Measurements from ENCODE around the gene NT5DC2.
A peak's percentile ranks its signal among the peaks of the same experiment; 100 is the strongest.

Gene NT5DC2

DNA sequence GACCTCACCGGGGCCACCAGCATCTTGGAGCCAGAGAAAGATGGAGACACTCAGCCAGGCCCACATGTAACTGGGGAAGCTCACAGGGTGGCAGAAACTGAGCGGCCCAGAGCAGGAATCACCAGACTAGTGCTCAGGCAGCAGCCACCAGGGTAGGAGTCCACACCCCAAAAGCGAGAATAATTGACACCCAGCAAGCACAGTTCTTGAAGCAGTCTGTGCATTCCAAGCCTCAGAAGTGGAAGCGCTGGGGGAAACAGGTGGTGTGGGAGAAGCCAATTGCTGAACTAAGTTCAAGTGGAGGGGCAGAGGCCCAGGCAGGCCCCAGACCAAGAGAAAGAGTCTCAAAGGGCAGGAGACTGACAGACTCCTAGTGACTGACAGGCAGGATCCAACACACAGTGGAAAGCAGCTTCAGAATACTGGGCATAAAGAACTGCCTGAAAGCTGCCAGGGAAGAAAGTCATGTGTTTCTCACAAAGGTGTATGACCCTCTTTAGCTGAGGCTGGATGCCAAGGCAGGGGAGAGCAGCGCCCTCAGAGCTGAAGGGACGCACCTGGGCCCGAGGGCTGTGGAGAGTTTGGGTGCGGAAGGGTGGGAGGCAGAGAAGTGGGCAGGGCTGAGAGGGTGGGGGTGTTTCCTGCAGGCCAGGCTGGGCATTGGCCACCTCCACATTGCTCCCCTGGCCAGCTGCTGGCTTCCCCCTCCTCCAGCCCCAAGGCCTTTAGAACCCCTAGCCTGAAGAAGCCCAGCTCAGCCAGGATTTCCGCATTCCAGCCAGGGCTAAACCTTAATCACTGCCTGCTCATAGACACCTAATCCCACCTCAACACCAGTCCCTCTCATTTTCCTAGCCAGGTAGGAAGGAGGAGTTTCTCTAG lies 7.7 kb downstream of the NT5DC2 start:
- no peak overlapping the region for H3K4me3 ChIP-seq (ENCODE audit: low read depth, low read length)

DNA sequence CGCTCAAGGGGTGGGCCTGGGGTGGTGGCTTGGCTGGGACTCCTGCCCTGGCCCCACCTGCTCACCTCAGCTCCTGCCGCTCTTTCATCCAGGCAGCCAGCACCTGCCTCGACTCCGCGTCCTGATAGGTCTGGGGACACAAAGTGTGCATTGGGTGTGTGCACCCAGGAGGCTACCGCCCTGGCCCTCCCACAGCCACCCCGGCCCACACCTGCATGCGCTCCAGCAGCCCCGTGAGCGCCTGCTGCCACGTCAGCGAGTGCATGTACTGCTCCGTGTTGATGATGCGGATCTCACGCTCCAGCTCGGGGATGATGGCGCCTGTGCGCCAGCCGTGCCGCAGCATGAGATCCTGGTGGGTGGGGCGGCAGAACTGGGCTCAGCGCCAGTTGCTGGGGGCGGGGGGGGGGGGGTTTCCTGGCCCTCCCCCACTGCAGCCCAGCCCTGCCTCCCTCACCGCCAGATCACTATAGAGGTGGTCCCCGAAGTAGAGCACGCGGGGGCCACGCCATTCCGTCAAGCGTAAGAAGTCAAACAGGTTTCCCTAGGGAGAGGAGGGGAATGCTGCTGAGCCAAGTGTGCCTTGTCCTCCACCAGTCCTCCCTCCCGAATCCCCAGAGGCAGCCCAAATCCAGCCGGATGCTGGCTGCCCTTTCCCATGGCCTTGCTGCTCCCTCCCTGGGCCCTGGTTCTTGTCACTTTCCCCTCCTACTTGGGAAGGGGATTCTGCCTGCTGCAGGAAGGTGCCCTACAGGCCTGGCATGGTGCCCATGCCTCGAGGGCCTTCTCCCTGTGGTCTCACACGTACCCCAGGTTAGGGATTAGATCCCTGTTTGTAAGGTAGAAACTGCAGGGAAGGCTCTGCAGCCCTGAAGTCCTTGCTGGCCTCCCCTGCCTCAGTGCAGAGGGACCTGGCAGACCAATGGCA lies 8.6 kb downstream of the NT5DC2 start:
- H3K4me3 ChIP-seq (ENCODE audit: low read depth, low read length): no peak overlapping the region

DNA sequence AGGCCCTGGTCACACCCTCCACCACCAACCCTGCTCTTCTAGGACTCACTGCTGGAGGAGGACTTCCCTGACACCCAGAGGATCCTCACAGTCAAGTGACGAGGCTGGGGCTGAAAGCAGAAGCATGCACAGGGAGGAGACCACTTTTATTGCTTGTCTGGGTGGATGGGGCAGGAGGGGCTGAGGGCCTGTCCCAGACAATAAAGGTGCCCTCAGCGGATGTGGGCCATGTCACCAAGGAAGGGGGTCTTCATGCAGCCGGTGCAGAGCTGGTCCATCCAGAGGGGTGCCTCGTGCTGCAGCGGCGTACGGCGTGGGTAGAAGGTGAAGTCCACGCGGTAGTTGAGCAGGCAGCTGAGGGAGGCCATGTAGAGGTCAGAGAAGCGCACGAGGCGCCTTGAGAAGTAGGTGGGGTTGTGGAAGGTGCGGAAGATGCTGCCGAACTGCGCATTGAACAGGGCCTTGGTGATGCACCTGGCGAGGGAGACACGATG lies 9.4 kb downstream of the NT5DC2 start:
- no peak overlapping the region for H3K4me3 ChIP-seq (ENCODE audit: low read depth, low read length)

DNA sequence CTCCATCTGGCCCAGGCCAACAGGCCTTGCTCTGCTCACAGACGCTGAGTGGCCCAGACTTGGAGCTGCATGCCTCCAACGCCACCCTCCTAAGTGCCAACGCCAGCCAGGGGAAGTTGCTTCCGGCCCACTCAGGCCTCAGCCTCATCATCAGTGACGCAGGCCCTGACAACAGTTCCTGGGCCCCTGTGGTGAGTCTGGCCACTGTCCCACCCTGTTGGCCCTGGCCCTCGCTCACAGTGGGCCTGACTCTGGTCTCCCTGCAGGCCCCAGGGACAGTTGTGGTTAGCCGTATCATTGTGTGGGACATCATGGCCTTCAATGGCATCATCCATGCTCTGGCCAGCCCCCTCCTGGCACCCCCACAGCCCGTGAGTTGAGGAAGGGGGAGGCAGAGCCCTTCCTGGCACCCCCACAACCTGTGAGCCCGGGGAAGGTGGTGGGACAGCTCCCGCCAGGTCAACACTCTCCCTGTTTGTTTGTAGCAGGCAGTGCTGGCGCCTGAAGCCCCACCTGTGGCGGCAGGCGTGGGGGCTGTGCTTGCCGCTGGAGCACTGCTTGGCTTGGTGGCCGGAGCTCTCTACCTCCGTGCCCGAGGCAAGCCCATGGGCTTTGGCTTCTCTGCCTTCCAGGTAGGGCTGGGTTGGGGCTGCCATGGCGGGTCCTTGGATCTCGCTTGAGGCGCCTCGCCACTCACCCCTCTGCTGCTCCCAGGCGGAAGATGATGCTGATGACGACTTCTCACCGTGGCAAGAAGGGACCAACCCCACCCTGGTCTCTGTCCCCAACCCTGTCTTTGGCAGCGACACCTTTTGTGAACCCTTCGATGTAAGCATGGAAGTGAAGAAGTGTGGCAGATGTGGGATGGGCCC lies 10.0 kb downstream of the NT5DC2 start:
- H3K4me3 ChIP-seq (ENCODE audit: low read depth, low read length): no peak overlapping the region

DNA sequence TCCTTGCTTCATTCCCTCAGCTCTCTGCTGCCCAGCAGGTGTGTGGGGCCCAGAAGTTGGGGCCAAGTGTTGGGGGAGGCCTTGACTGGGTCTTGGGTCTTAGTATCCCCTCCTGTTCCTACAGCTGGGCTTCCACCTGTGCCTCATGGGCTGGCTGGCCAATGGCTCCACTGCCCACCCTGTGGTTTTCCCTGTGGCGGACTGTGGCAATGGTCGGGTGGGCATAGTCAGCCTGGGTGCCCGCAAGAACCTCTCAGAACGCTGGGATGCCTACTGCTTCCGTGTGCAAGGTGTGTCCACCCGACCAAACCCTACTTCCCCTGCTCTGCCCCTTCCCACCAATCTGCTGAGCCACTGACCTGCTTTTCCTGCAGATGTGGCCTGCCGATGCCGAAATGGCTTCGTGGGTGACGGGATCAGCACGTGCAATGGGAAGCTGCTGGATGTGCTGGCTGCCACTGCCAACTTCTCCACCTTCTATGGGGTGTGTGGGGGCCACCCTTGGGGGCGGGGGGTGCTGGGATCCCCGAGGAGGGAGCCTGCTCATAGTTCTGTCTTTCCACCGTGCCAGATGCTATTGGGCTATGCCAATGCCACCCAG lies 10.9 kb downstream of the NT5DC2 start:
- H3K4me3 ChIP-seq (ENCODE audit: low read depth, low read length): no peak overlapping the region

DNA sequence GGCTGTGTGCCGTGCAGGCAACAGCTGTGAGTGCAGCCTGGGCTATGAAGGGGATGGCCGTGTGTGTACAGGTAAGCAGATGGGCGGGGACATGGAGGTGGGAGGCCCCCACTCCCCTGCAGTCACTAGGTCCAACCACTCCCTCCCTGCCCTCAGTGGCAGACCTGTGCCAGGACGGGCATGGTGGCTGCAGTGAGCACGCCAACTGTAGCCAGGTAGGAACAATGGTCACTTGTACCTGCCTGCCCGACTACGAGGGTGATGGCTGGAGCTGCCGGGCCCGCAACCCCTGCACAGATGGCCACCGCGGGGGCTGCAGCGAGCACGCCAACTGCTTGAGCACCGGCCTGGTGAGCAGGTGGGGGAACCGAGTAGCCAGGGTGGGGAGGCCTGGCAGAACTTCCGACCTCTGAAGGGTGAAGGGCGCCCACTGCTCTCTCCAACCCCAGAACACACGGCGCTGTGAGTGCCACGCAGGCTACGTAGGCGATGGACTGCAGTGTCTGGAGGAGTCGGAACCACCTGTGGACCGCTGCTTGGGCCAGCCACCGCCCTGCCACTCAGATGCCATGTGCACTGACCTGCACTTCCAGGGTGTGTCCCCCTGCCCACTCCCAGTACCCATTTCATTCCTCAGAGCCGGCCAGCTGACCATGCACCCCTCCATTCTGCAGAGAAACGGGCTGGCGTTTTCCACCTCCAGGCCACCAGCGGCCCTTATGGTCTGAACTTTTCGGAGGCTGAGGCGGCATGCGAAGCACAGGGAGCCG lies 11.6 kb downstream of the NT5DC2 start:
- H3K4me3 ChIP-seq (ENCODE audit: low read depth, low read length): no peak overlapping the region

DNA sequence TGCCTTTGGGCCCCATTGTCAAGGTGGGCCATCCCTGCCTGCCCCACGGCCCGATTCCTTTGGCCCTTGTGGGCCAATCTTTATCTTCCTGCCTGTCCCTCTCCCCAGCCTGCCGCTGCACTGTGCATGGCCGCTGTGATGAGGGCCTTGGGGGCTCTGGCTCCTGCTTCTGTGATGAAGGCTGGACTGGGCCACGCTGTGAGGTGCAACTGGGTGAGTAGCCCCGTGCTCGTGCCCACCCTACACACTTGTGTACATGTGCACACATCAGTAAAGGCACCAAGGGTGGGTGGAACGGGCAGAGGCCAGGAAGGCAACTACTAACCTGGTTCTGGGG lies 12.2 kb downstream of the NT5DC2 start:
- no peak overlapping the region for H3K4me3 ChIP-seq (ENCODE audit: low read depth, low read length)

DNA sequence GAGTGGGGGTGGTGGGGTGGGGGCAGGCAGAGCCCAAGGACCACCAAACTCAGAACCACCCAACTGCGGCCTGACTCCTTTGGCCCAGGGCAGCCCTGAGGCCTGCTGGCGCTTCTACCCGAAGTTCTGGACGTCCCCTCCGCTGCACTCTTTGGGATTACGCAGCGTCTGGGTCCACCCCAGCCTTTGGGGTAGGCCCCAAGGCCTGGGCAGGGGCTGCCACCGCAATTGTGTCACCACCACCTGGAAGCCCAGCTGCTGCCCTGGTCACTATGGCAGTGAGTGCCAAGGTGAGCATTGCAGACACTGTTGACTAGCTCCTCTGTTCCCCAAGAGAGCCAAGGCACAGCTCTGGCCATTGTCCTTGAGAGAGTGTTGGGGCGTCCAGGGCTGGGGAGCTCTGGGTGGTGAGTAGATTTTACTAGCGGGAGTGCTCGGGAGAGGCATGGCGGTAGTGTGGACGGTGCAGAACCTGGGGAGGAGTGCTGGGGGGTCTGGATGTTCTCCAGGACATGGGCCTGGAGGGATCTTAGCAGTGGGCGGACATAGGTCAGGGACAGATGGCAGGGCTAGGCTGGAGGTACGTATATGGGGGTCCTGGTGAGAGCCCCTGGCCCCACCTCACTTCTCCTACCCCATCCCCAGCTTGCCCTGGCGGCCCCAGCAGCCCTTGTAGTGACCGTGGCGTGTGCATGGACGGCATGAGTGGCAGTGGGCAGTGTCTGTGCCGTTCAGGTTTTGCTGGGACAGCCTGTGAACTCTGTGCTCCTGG lies 12.8 kb downstream of the NT5DC2 start:
- H3K4me3 ChIP-seq (ENCODE audit: low read depth, low read length): no peak overlapping the region

DNA sequence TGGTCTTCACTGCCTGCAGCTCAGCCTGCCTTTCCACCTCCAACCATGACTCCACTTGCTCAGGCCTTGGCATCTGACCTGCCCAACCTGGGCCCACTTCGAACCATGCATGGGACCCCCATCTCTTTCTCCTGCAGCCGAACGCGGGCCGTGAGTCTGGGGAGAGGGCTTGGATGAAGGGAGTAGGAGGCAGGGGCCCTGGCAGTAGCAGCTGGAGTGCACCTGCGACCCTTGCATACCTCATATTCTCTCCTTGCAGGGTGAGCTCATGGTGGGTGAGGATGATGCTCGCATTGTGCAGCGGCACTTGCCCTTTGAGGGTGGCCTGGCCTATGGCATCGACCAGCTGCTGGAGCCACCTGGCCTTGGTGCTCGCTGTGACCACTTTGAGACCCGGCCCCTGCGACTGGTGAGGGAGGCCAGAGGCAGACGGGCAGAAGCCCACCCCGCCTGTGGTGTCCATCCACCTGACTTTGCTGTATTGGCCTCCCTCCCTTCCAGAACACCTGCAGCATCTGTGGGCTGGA lies 13.5 kb downstream of the NT5DC2 start:
- H3K4me3 ChIP-seq (ENCODE audit: low read depth, low read length): no peak overlapping the region

DNA sequence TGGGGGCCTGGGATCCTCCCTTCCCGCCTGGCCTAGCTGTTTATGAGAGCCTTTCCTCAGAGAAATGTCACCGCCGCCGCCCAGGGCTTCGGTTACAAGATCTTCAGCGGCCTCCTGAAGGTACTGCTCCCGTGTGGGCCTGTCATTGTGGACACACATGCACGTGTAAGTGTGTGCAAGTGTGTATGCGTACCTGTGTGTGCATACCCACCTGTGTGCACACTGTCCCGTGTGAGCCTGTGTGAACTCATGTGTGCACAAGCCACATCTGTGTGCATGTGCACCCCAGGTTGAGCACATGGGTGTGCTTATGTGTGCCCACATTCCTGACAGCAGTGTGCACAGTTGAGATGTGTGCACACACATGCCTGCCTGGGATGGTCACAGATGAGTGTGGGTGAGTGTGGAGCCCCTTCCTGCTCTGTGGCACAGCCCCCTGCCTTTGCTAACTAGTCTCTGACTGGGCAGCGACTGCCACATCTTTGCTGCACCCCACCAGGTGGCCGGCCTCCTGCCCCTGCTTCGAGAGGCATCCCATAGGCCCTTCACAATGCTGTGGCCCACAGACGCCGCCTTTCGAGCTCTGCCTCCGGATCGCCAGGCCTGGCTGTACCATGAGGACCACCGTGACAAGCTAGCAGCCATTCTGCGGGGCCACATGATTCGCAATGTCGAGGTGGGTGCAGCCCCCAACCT lies 14.1 kb downstream of the NT5DC2 start:
- H3K4me3 ChIP-seq (ENCODE audit: low read depth, low read length): no peak overlapping the region

DNA sequence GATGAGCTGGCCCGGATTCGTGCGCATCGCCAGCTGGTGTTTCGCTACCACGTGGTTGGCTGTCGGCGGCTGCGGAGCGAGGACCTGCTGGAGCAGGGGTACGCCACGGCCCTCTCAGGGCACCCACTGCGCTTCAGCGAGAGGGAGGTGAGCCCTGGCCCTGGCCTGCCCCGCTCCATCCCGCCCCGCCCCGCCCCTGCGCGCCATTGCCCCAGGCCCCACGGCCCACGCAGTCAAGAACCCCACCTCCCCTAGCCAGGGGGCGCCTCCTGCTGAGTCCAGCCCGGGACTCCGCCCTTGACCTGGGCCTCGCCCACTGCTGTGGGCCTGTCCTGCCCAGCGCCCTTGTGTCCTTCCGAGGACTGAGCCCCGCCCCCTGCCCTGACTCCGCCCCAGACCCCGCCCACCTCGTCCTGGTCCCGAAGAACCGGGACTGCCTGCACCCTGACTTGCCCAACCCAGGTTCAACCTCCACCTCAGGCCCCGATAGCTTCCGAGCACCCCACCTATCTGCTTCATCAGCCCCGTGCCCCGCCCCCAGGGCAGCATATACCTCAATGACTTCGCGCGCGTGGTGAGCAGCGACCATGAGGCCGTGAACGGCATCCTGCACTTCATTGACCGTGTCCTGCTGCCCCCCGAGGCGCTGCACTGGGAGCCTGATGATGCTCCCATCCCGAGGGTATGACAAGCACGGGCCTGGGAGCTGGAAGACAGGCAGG lies 14.8 kb downstream of the NT5DC2 start:
- H3K4me3 ChIP-seq (ENCODE audit: low read depth, low read length): peak overlapping the region; percentile 27

DNA sequence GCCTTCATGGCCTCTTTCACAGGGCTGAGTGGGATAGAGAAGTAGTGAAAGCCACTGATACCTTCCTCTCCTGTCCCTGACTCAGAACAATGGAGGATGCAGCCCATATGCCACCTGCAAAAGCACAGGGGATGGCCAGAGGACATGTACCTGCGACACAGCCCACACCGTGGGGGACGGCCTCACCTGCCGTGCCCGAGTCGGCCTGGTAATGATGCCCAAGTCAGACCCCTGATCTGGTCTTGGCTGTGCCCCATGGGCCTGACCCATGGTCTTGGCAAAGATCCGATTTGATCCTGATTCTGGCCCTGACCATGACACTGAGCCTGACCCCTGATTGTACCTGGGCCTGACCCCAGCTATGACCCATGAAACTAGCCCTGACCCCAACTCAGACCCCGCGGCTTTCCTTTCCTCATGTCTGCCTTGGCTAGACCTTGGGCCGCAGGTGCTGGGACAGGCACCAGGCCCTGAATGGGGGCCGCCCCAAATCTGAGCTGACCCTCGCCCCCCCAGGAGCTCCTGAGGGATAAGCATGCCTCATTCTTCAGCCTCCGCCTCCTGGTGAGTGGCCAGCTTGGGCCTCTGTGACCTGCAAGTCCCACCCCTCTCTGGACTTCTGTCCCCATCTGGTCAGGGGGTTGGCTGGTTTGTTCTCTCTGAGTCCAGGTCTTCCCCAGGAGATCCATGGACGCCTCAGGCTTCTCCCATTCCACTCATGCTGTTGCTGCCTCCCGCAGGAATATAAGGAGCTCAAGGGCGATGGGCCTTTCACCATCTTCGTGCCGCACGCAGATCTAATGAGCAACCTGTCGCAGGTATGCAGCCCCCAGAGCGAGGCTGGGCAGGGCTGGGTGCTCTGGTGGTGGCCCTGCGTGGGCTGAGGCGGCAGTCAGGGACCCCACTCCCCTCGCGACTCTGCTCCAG lies 15.6 kb downstream of the NT5DC2 start:
- H3K4me3 ChIP-seq (ENCODE audit: low read depth, low read length): peak overlapping the region; percentile 27

DNA sequence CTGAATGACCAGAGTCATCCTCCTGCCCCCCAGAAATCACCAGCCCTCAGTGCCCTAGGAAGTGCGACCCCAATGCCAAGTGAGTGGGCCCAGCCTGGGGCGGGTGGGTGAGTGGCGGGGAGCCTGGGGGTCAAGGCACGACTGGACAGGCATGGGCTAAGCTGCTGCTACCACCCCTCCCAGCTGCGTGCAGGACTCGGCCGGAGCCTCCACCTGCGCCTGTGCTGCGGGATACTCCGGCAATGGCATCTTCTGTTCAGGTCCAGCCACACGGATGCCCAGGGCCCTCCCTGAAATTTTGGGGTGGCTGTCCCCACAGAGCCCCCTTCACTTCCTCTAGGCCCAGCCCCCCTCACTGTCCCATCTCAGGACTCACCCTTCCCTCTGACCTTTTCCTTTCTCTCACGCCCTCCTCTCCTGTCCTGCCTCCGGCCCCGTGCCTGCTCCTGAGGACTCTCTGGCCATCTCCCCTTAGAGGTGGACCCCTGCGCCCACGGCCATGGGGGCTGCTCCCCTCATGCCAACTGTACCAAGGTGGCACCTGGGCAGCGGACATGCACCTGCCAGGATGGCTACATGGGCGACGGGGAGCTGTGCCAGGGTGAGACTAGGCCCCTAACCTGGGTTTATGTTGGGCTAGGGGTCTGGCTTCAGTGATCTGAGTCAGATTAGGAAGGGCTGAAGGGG lies 17.0 kb downstream of the NT5DC2 start:
- no peak overlapping the region for H3K4me3 ChIP-seq (ENCODE audit: low read depth, low read length)

DNA sequence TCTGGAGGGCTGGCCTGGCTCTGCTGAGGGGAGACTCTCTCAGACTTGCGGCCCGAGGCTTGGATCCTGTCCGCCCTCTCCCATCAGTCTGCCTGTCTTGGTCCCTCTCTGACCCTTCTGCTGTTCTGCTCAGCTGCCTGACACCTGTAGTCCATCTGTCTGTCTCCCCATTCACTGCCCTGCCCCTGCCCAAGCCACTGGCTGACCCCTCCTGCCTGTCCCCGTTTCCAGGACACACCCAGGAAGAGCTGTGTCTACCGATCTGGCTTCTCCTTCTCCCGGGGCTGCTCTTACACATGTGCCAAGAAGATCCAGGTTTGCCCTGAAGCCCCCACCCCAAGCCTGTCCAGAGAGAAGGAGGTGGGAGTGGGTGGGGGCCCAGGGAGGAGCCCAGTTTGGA lies 18.5 kb downstream of the NT5DC2 start:
- no peak overlapping the region for H3K4me3 ChIP-seq (ENCODE audit: low read depth, low read length)

DNA sequence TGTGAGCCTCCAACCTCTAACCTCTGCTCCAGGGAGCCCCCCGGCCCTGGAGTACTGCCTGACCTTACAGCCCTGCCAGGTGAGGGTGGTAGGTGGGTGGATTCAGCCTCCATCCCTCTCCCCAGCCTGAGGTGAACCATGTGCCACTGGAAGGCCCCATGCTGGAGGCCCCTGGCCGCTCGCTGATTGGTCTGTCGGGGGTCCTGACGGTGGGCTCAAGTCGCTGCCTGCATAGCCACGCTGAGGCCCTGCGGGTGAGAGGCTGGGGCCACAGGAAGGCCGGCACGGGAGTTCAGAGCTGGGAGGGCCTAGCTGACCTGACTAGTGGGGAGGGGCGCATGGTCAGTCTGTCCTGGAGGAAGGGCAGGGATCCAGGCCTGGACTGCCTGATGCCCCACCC lies 19.1 kb downstream of the NT5DC2 start:
- H3K4me3 ChIP-seq (ENCODE audit: low read depth, low read length): no peak overlapping the region

DNA sequence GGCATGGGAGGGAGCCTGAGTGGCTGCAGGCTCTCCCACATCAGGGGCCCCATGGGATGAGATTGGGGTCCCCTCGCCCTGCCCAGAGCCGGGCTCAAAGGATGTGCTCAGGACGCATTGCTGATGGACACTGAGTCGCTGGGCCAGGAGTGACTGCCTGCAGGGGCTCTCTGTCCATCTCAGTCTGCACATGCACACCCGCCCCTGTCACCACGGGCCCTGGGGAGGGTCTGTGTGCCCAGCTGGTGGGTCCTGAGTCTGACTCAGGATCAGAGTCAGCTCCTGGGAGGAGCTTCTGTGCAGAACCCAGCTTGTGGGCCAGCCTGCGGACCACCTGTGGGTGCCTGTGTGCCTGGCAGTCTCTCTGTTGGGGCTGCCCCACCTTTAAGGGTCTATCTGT lies 20.4 kb downstream of the NT5DC2 start:
- H3K4me3 ChIP-seq (ENCODE audit: low read depth, low read length): no peak overlapping the region
